ENCODE data around the gene ACBD6.

The ACBD6 gene

GRCh38 chr1:180527101-180527669, 24.8 kb upstream of the ACBD6 start:
- TF ChIP-seq POLR2AphosphoS5 (IDR thresholded peaks at IDR 0.05; ENCODE audit: low read depth, low read length), result no peak

GRCh38 chr1:180525715-180526039, 23.3 kb upstream of the ACBD6 start:
- TF ChIP-seq POLR2AphosphoS5 (IDR thresholded peaks at IDR 0.05; ENCODE audit: low read depth, low read length) (no peak), FOXP2 (optimal IDR thresholded peaks at IDR 0.05; ENCODE audit: borderline replicate concordance, extremely low read depth, extremely low read length, insufficient read depth) (no peak), SIN3A (IDR thresholded peaks at IDR 0.05; ENCODE audit: borderline replicate concordance, insufficient read depth, low read length) (no peak), REST (IDR thresholded peaks at IDR 0.05; ENCODE audit: insufficient read depth in 1 of 2, low read depth in 2 of 2, low read length in 2 of 2) (no peak), TAF1 (IDR thresholded peaks at IDR 0.05; ENCODE audit: borderline replicate concordance, insufficient read depth, low read length) (no peak)

- TF ChIP-seq TAF1 (IDR thresholded peaks at IDR 0.05; ENCODE audit: borderline replicate concordance, insufficient read depth, low read length), result no peak
- no peak for TF ChIP-seq FOXP2 (optimal IDR thresholded peaks at IDR 0.05; ENCODE audit: borderline replicate concordance, extremely low read depth, extremely low read length, insufficient read depth)
- TF ChIP-seq REST (IDR thresholded peaks at IDR 0.05; ENCODE audit: insufficient read depth in 1 of 2, low read depth in 2 of 2, low read length in 2 of 2), result no peak
- TF ChIP-seq POLR2AphosphoS5 (IDR thresholded peaks at IDR 0.05; ENCODE audit: low read depth, low read length), result no peak
- TF ChIP-seq SIN3A (IDR thresholded peaks at IDR 0.05; ENCODE audit: borderline replicate concordance, insufficient read depth, low read length), result no peak
Measured at GRCh38 chr1:180524915-180525714, 22.7 kb upstream of the ACBD6 start.

GRCh38 chr1:180524160-180524914, 22.0 kb upstream of the ACBD6 start:
- TF ChIP-seq SIN3A (IDR thresholded peaks at IDR 0.05; ENCODE audit: borderline replicate concordance, insufficient read depth, low read length), result no peak
- TF ChIP-seq POLR2AphosphoS5 (IDR thresholded peaks at IDR 0.05; ENCODE audit: low read depth, low read length), result no peak
- no peak for TF ChIP-seq FOXP2 (optimal IDR thresholded peaks at IDR 0.05; ENCODE audit: borderline replicate concordance, extremely low read depth, extremely low read length, insufficient read depth)
- TF ChIP-seq TAF1 (IDR thresholded peaks at IDR 0.05; ENCODE audit: borderline replicate concordance, insufficient read depth, low read length), result no peak
- no peak for TF ChIP-seq REST (IDR thresholded peaks at IDR 0.05; ENCODE audit: insufficient read depth in 1 of 2, low read depth in 2 of 2, low read length in 2 of 2)

GRCh38 chr1:180522213-180522515, 19.8 kb upstream of the ACBD6 start:
- TF ChIP-seq TAF1 (IDR thresholded peaks at IDR 0.05; ENCODE audit: borderline replicate concordance, insufficient read depth, low read length) (no peak), SIN3A (IDR thresholded peaks at IDR 0.05; ENCODE audit: borderline replicate concordance, insufficient read depth, low read length) (no peak), FOXP2 (optimal IDR thresholded peaks at IDR 0.05; ENCODE audit: borderline replicate concordance, extremely low read depth, extremely low read length, insufficient read depth) (no peak), POLR2AphosphoS5 (IDR thresholded peaks at IDR 0.05; ENCODE audit: low read depth, low read length) (no peak), REST (IDR thresholded peaks at IDR 0.05; ENCODE audit: insufficient read depth in 1 of 2, low read depth in 2 of 2, low read length in 2 of 2) (no peak)
